GM13976 (cell line): ENCODE measurements around the gene OR52I1.

Source experiments
- DNase-seq: peaks from one replicate; pipeline ENCODE4 v3.0.0; 2012; ENCODE audit warnings: low spot score
- CTCF ChIP-seq: IDR thresholded peaks from 2 replicates; pipeline ENCODE4 v1.5.1; 2012; ENCODE audit warnings: borderline replicate concordance, mild to moderate bottlenecking; ENCODE audit not compliant: insufficient read depth; ENCODE audit errors: extremely low read depth, missing control alignments, control extremely low read depth
- in situ Hi-C: fragments of 300-500 bp; cut with MboI; formaldehyde crosslinking; loops from one replicate; pipeline ENCODE4 v1.12.0; 2022; ENCODE audit warnings: low sequenced_read_pairs, mixed read lengths, inconsistent platforms; ENCODE audit not compliant: unreplicated experiment

The OR52I1 gene

GRCh38 chr11:4610258-4610935 is 16.6 kb downstream of the OR52I1 start:
- DNase-seq = no peak
- in situ Hi-C loops = no loop called here
- no peak for TF ChIP-seq CTCF

- in situ Hi-C loops = no loop called here
- DNase-seq = no peak
- no peak for TF ChIP-seq CTCF
Measured at GRCh38 chr11:4611986-4612385, 18.1 kb downstream of the OR52I1 start.

- no peak for DNase-seq
- in situ Hi-C loops = no loop called here
- TF ChIP-seq CTCF = no peak
Measured at GRCh38 chr11:4615856-4616444, 22.1 kb downstream of the OR52I1 start.

- no peak for TF ChIP-seq CTCF
- DNase-seq = no peak
- in situ Hi-C loops = no loop called here
Measured at GRCh38 chr11:4619514-4619913, 25.7 kb downstream of the OR52I1 start.

- peak; percentile 47 for TF ChIP-seq CTCF
- no peak for DNase-seq
- in situ Hi-C loops = loop anchor here (25.0 kb wide), 1 partner anchor 761 kb away; the partner anchor contains the start of gene OR51M1
Measured at GRCh38 chr11:4626207-4627099, 32.6 kb downstream of the OR52I1 start.

GRCh38 chr11:4636136-4636535 is 42.3 kb downstream of the OR52I1 start:
- DNase-seq = no peak
- TF ChIP-seq CTCF = no peak
- in situ Hi-C loops = loop anchor here (25.0 kb wide), 1 partner anchor 751 kb away; the partner anchor contains the start of gene OR51M1
